Measurements from ENCODE around the gene PCNT.

The PCNT gene

GRCh38 chr21:46434322-46434958, 110.5 kb downstream of the PCNT start:
- peak overlapping the region; percentile 28 for H3K18ac ChIP-seq (ENCODE audit: low read length)
- H3K14ac ChIP-seq (ENCODE audit: low read length): no peak overlapping the region
- H3K36me3 ChIP-seq (replicated peaks in 1 of 2; ENCODE audit: control insufficient read depth in 2 of 2, insufficient read depth in 2 of 2, low read length in 2 of 2): peaks cover 50 to 97% of the 10 kb centered on the region in 2 donors
- H3K9me3 ChIP-seq (replicated peaks in 1 of 2; ENCODE audit: control insufficient read depth in 2 of 2, insufficient read depth in 1 of 2, low read depth in 1 of 2, low read length in 2 of 2): peaks cover 0 to 2% of the 10 kb centered on the region in 2 donors
- H2BK12ac ChIP-seq (ENCODE audit: low read length): no peak overlapping the region
- no peak overlapping the region for H3K4ac ChIP-seq (ENCODE audit: low read length)
- peaks cover 4 to 6% of the 10 kb centered on the region in 2 donors for H3K4me1 ChIP-seq (ENCODE audit: control insufficient read depth in 2 of 2, insufficient read depth in 1 of 2, low read depth in 1 of 2, low read length in 2 of 2)
- no peak overlapping the region for H2AFZ ChIP-seq (ENCODE audit: low read length)
- no peak overlapping the region for H2BK5ac ChIP-seq (ENCODE audit: low read length)
- no peak overlapping the region for H4K91ac ChIP-seq (ENCODE audit: low read depth, low read length, poor library complexity)
- no peak overlapping the region for H3K4me2 ChIP-seq (ENCODE audit: insufficient read depth, low read length, poor library complexity, severe bottlenecking)
- peak overlapping the region in 1 of 2 donors; percentile 9 for H3K4me3 ChIP-seq (ENCODE audit: low read length in 2 of 2)
- no peak overlapping the region for H2BK120ac ChIP-seq (ENCODE audit: low read depth, low read length)
- WGBS, 2 donors (ENCODE audit: extremely low coverage in 2 of 2, insufficient read length in 2 of 2, insufficient replicate concordance in 1 of 2): no CpG with 5 or more reads among the region's 23 CpGs
- no peak overlapping the region for H4K8ac ChIP-seq (ENCODE audit: low read depth, low read length)
- H3K9ac ChIP-seq (ENCODE audit: low read depth, low read length, poor library complexity): no peak overlapping the region
- no peak overlapping the region for H3K27ac ChIP-seq (replicated peaks; ENCODE audit: low read length)
- no peak for DNase-seq (ENCODE audit: low spot score)
- H2BK15ac ChIP-seq (ENCODE audit: low read length): no peak overlapping the region
- H3K23ac ChIP-seq (ENCODE audit: low read depth, low read length, poor library complexity): peak overlapping the region; percentile 55
- no peak overlapping the region for H2AK5ac ChIP-seq (ENCODE audit: low read depth, low read length)
- H3K27me3 ChIP-seq (ENCODE audit: control insufficient read depth in 3 of 3, insufficient read depth in 3 of 3, low read depth in 1 of 3, low read length in 3 of 3): no peaks in the 10 kb centered on the region
- H3K79me1 ChIP-seq (ENCODE audit: low read depth, low read length): peaks cover 4% of the 10 kb centered on the region

DNA sequence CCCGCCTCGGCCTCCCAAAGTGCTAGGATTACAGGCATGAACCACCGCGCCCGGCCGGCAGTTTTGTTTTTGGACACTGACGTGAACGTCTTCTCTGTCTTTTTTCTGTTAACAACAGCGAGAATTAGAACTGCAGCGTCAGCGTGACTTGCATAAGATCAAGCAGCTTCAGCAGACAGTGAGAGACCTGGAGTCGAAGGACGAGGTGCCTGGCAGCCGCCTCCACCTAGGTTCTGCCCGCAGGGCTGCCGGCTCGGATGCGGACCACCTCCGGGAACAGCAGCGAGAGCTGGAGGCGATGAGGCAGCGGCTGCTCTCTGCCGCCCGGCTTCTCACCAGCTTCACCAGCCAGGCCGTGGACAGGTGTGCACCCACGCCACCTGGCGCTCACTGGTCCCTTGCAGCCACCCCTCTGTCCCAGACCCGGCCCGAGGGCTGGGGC, 111.9 kb downstream of the PCNT start:
- Histone ChIP-seq H2BK15ac (ENCODE audit: low read length) (no peak overlapping the region), H3K4me2 (ENCODE audit: insufficient read depth, low read length, poor library complexity, severe bottlenecking) (no peak overlapping the region), H4K8ac (ENCODE audit: low read depth, low read length) (no peak overlapping the region), H3K4me1 (ENCODE audit: control insufficient read depth in 2 of 2, insufficient read depth in 1 of 2, low read depth in 1 of 2, low read length in 2 of 2) (peaks cover 4 to 6% of the 10 kb centered on the region in 2 donors), H2AK5ac (ENCODE audit: low read depth, low read length) (no peak overlapping the region), H4K91ac (ENCODE audit: low read depth, low read length, poor library complexity) (no peak overlapping the region), H2AFZ (ENCODE audit: low read length) (no peak overlapping the region), H3K9ac (ENCODE audit: low read depth, low read length, poor library complexity) (no peak overlapping the region), H3K4ac (ENCODE audit: low read length) (no peak overlapping the region), H3K36me3 (replicated peaks in 1 of 2; ENCODE audit: control insufficient read depth in 2 of 2, insufficient read depth in 2 of 2, low read length in 2 of 2) (peaks cover 48 to 97% of the 10 kb centered on the region in 2 donors), H3K27ac (replicated peaks; ENCODE audit: low read length) (no peak overlapping the region), H3K79me1 (ENCODE audit: low read depth, low read length) (peaks cover 3% of the 10 kb centered on the region), H2BK12ac (ENCODE audit: low read length) (no peak overlapping the region), H3K14ac (ENCODE audit: low read length) (no peak overlapping the region), H3K9me3 (replicated peaks in 1 of 2; ENCODE audit: control insufficient read depth in 2 of 2, insufficient read depth in 1 of 2, low read depth in 1 of 2, low read length in 2 of 2) (peaks cover 0 to 2% of the 10 kb centered on the region in 2 donors), H3K27me3 (ENCODE audit: control insufficient read depth in 3 of 3, insufficient read depth in 3 of 3, low read depth in 1 of 3, low read length in 3 of 3) (no peaks in the 10 kb centered on the region), H3K4me3 (ENCODE audit: low read length in 2 of 2) (no peak overlapping the region), H2BK5ac (ENCODE audit: low read length) (no peak overlapping the region), H3K23ac (ENCODE audit: low read depth, low read length, poor library complexity) (peak overlapping the region; percentile 43), H2BK120ac (ENCODE audit: low read depth, low read length) (no peak overlapping the region), H3K18ac (ENCODE audit: low read length) (no peak overlapping the region)
- no CpG with 5 or more reads among the region's 29 CpGs for WGBS, 2 donors (ENCODE audit: extremely low coverage in 2 of 2, insufficient read length in 2 of 2, insufficient replicate concordance in 1 of 2)
- no peak for DNase-seq (ENCODE audit: low spot score)

DNA sequence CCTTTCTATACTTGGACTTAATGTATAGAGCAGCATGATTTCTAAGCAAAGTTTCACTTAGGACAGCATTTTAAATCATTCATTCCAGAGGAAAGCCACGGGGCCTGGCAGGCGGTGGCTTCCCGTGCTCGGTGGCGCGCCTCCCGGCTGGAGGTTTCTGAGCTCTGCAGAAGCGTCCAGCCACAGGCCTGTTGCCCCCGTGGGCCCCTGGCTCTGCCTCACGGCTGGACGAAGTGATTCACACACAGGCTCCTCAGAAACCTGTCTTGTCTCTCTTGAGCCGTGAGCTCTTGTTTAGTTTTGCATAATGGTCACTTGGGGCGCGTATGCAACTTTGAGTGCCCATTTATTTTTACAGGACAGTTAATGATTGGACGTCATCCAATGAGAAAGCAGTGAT, 112.7 kb downstream of the PCNT start:
- no peak overlapping the region for H3K4me2 ChIP-seq (ENCODE audit: insufficient read depth, low read length, poor library complexity, severe bottlenecking)
- DNase-seq (ENCODE audit: low spot score): no peak
- no peak overlapping the region for H2AFZ ChIP-seq (ENCODE audit: low read length)
- H3K9ac ChIP-seq (ENCODE audit: low read depth, low read length, poor library complexity): no peak overlapping the region
- no peak overlapping the region for H2BK15ac ChIP-seq (ENCODE audit: low read length)
- peaks cover 0 to 4% of the 10 kb centered on the region in 2 donors for H3K9me3 ChIP-seq (replicated peaks in 1 of 2; ENCODE audit: control insufficient read depth in 2 of 2, insufficient read depth in 1 of 2, low read depth in 1 of 2, low read length in 2 of 2)
- no peaks in the 10 kb centered on the region for H3K27me3 ChIP-seq (ENCODE audit: control insufficient read depth in 3 of 3, insufficient read depth in 3 of 3, low read depth in 1 of 3, low read length in 3 of 3)
- H2AK5ac ChIP-seq (ENCODE audit: low read depth, low read length): no peak overlapping the region
- H3K18ac ChIP-seq (ENCODE audit: low read length): no peak overlapping the region
- no peak overlapping the region for H3K14ac ChIP-seq (ENCODE audit: low read length)
- WGBS, 2 donors (ENCODE audit: extremely low coverage in 2 of 2, insufficient read length in 2 of 2, insufficient replicate concordance in 1 of 2): no CpG with 5 or more reads among the region's 15 CpGs
- H2BK120ac ChIP-seq (ENCODE audit: low read depth, low read length): no peak overlapping the region
- H3K27ac ChIP-seq (replicated peaks; ENCODE audit: low read length): no peak overlapping the region
- peak overlapping the region; percentile 13 for H2BK5ac ChIP-seq (ENCODE audit: low read length)
- H2BK12ac ChIP-seq (ENCODE audit: low read length): no peak overlapping the region
- no peak overlapping the region for H3K23ac ChIP-seq (ENCODE audit: low read depth, low read length, poor library complexity)
- H4K91ac ChIP-seq (ENCODE audit: low read depth, low read length, poor library complexity): no peak overlapping the region
- no peak overlapping the region for H3K4ac ChIP-seq (ENCODE audit: low read length)
- H3K4me1 ChIP-seq (ENCODE audit: control insufficient read depth in 2 of 2, insufficient read depth in 1 of 2, low read depth in 1 of 2, low read length in 2 of 2): peaks cover 4 to 6% of the 10 kb centered on the region in 2 donors
- H4K8ac ChIP-seq (ENCODE audit: low read depth, low read length): no peak overlapping the region
- H3K4me3 ChIP-seq (ENCODE audit: low read length in 2 of 2): no peak overlapping the region
- H3K79me1 ChIP-seq (ENCODE audit: low read depth, low read length): peaks cover 3% of the 10 kb centered on the region
- H3K36me3 ChIP-seq (replicated peaks in 1 of 2; ENCODE audit: control insufficient read depth in 2 of 2, insufficient read depth in 2 of 2, low read length in 2 of 2): peaks cover 48 to 97% of the 10 kb centered on the region in 2 donors

DNA sequence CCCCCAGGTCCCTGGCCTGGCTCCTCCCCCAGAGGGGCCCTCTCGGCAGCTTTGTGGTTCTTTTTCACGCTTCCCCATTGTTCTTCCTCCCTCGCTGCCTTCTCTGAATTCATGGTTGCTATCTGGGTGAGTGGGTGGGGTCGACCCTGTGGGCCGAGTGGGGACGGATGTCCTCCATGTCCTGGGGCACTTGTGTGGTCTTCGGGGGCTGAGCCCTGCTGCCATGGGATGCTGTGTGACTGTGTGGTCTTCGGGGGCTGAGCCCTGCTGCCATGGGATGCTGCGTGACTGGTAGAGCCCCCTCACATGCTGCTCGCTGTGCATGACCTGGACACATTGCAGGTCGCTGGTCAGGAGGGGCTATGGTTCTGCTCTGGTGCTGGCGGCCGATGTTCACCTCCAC, 113.1 kb downstream of the PCNT start:
- H3K4ac ChIP-seq (ENCODE audit: low read length): no peak overlapping the region
- peaks cover 4 to 6% of the 10 kb centered on the region in 2 donors for H3K4me1 ChIP-seq (ENCODE audit: control insufficient read depth in 2 of 2, insufficient read depth in 1 of 2, low read depth in 1 of 2, low read length in 2 of 2)
- no peak overlapping the region for H3K14ac ChIP-seq (ENCODE audit: low read length)
- no peak overlapping the region for H4K91ac ChIP-seq (ENCODE audit: low read depth, low read length, poor library complexity)
- no peak overlapping the region for H3K27ac ChIP-seq (replicated peaks; ENCODE audit: low read length)
- peak overlapping the region in 1 of 2 donors; percentile 65 for H3K4me3 ChIP-seq (ENCODE audit: low read length in 2 of 2)
- H4K8ac ChIP-seq (ENCODE audit: low read depth, low read length): no peak overlapping the region
- H3K4me2 ChIP-seq (ENCODE audit: insufficient read depth, low read length, poor library complexity, severe bottlenecking): no peak overlapping the region
- H3K27me3 ChIP-seq (ENCODE audit: control insufficient read depth in 3 of 3, insufficient read depth in 3 of 3, low read depth in 1 of 3, low read length in 3 of 3): no peaks in the 10 kb centered on the region
- WGBS, 2 donors (ENCODE audit: extremely low coverage in 2 of 2, insufficient read length in 2 of 2, insufficient replicate concordance in 1 of 2): no CpG with 5 or more reads among the region's 13 CpGs
- peaks cover 0 to 4% of the 10 kb centered on the region in 2 donors for H3K9me3 ChIP-seq (replicated peaks in 1 of 2; ENCODE audit: control insufficient read depth in 2 of 2, insufficient read depth in 1 of 2, low read depth in 1 of 2, low read length in 2 of 2)
- peak overlapping the region; percentile 13 for H2BK5ac ChIP-seq (ENCODE audit: low read length)
- H2BK15ac ChIP-seq (ENCODE audit: low read length): peak overlapping the region; percentile 37
- peaks cover 3% of the 10 kb centered on the region for H3K79me1 ChIP-seq (ENCODE audit: low read depth, low read length)
- H2BK12ac ChIP-seq (ENCODE audit: low read length): peak overlapping the region; percentile 41
- no peak for DNase-seq (ENCODE audit: low spot score)
- H2BK120ac ChIP-seq (ENCODE audit: low read depth, low read length): no peak overlapping the region
- no peak overlapping the region for H3K9ac ChIP-seq (ENCODE audit: low read depth, low read length, poor library complexity)
- peaks cover 49 to 97% of the 10 kb centered on the region in 2 donors for H3K36me3 ChIP-seq (replicated peaks in 1 of 2; ENCODE audit: control insufficient read depth in 2 of 2, insufficient read depth in 2 of 2, low read length in 2 of 2)
- H3K23ac ChIP-seq (ENCODE audit: low read depth, low read length, poor library complexity): peak overlapping the region; percentile 68
- no peak overlapping the region for H2AK5ac ChIP-seq (ENCODE audit: low read depth, low read length)
- no peak overlapping the region for H2AFZ ChIP-seq (ENCODE audit: low read length)
- H3K18ac ChIP-seq (ENCODE audit: low read length): peak overlapping the region; percentile 71
